ENCODE measurements around the gene HSPA12B. TPM values are rescaled to one million over a fixed set of nuclear protein-coding genes. Genes with fewer than 3 reads are reported as not detected.

HSPA12B gene
- total and polyA plus RNA-seq, 2 of the 13 experiments (the other 11 are each of a cell fraction or from before 2014, with no cell fraction given) = 0.01 TPM; not detected in 1

GRCh38 chr20:3749689-3750531, 17.4 kb downstream of the HSPA12B start (continued):
- TF ChIP-seq, protein P1, sequence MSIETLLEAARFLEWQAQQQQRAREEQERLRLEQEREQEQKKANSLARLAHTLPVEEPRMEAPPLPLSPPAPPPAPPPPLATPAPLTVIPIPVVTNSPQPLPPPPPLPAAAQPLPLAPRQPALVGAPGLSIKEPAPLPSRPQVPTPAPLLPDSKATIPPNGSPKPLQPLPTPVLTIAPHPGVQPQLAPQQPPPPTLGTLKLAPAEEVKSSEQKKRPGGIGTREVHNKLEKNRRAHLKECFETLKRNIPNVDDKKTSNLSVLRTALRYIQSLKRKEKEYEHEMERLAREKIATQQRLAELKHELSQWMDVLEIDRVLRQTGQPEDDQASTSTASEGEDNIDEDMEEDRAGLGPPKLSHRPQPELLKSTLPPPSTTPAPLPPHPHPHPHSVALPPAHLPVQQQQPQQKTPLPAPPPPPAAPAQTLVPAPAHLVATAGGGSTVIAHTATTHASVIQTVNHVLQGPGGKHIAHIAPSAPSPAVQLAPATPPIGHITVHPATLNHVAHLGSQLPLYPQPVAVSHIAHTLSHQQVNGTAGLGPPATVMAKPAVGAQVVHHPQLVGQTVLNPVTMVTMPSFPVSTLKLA (IDR thresholded peaks at IDR 0.05) = no peak
- TF ChIP-seq TCF12 (IDR thresholded peaks at IDR 0.05) = no peak
- no peak for TF ChIP-seq TCF12 (CRISPR knock-in tag; IDR thresholded peaks at IDR 0.05)
- peak; percentile 53; the same call in 1 of the 2 replicates for TF ChIP-seq MAX (IDR thresholded peaks at IDR 0.05)
- peak; percentile 80; the same call in 1 of the 2 replicates for TF ChIP-seq ZNF614 (CRISPR knock-in tag; IDR thresholded peaks at IDR 0.05; ENCODE audit: borderline replicate concordance)
- peak; percentile 64 for TF ChIP-seq HDAC2 (CRISPR knock-in tag; IDR thresholded peaks at IDR 0.05)
- TF ChIP-seq CBX1 (IDR thresholded peaks at IDR 0.05; ENCODE audit: low read depth) = peak; percentile 35
- TF ChIP-seq ZSCAN12 (CRISPR knock-in tag; IDR thresholded peaks at IDR 0.05) = no peak; the same call in 1 of the 2 replicates
- no peak for TF ChIP-seq ZNF709 (CRISPR knock-in tag; IDR thresholded peaks at IDR 0.05)
- no peak for TF ChIP-seq ZNF556 (CRISPR knock-in tag; IDR thresholded peaks at IDR 0.05; ENCODE audit: borderline replicate concordance)
- TF ChIP-seq, protein P2, sequence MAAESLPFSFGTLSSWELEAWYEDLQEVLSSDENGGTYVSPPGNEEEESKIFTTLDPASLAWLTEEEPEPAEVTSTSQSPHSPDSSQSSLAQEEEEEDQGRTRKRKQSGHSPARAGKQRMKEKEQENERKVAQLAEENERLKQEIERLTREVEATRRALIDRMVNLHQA (CRISPR knock-in tag; IDR thresholded peaks at IDR 0.05) = no peak
- 0 out of 2 replicates have a peak, but pooled peaks have one; percentile 45 for TF ChIP-seq MED1 (CRISPR knock-in tag; IDR thresholded peaks at IDR 0.05)
- no peak for TF ChIP-seq ZNF256 (CRISPR knock-in tag; conservative IDR thresholded peaks at IDR 0.05)
- TF ChIP-seq ZNF775 (CRISPR knock-in tag; IDR thresholded peaks at IDR 0.05; ENCODE audit: borderline replicate concordance) = no peak
- TF ChIP-seq DNMT1 (CRISPR knock-in tag; IDR thresholded peaks at IDR 0.05) = peak; percentile 66; the same call in 1 of the 2 replicates
- peak; percentile 56; the same call in 1 of the 2 replicates for TF ChIP-seq ARID4A (CRISPR knock-in tag; IDR thresholded peaks at IDR 0.05; ENCODE audit: borderline replicate concordance)
- no peak for TF ChIP-seq ZSCAN9 (CRISPR knock-in tag; IDR thresholded peaks at IDR 0.05; ENCODE audit: borderline replicate concordance)
- TF ChIP-seq, protein P3, sequence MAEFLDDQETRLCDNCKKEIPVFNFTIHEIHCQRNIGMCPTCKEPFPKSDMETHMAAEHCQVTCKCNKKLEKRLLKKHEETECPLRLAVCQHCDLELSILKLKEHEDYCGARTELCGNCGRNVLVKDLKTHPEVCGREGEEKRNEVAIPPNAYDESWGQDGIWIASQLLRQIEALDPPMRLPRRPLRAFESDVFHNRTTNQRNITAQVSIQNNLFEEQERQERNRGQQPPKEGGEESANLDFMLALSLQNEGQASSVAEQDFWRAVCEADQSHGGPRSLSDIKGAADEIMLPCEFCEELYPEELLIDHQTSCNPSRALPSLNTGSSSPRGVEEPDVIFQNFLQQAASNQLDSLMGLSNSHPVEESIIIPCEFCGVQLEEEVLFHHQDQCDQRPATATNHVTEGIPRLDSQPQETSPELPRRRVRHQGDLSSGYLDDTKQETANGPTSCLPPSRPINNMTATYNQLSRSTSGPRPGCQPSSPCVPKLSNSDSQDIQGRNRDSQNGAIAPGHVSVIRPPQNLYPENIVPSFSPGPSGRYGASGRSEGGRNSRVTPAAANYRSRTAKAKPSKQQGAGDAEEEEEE (CRISPR knock-in tag; IDR thresholded peaks at IDR 0.05; ENCODE audit: borderline replicate concordance) = no peak
- TF ChIP-seq PAX8 (CRISPR knock-in tag; IDR thresholded peaks at IDR 0.05; ENCODE audit: borderline replicate concordance) = no peak

Measured in HepG2 (cell line).